SU-DHL-6 (cell line): ENCODE results near the gene MMP24OS.

ENCODE experiments used
- H2AFZ ChIP-seq: fragments of 200-600 bp; sonication (generic); 2 replicates; pipeline ENCODE4 v1.6.1; 2014; ENCODE audit warnings: low read depth, mild to moderate bottlenecking, moderate library complexity, mixed read lengths, antibody characterized with exemption, low read length; ENCODE audit not compliant: severe bottlenecking
- H3F3A ChIP-seq: fragments of 200-600 bp; shearing (Covaris generic); 2 replicates; pipeline ENCODE4 v1.6.0; 2016; ENCODE audit warnings: antibody characterized with exemption, mild to moderate bottlenecking; ENCODE audit not compliant: insufficient read depth
- H3K27ac ChIP-seq: fragments of 200-600 bp; sonication (generic); 2 replicates; pipeline ENCODE4 v1.5.1; 2016; ENCODE audit warnings: low read depth, mild to moderate bottlenecking, low read length, moderate library complexity, mixed read lengths
- H3K27me3 ChIP-seq: fragments of 200-600 bp; sonication (generic), shearing (Covaris generic); 2 replicates; pipeline ENCODE4 v1.6.0; 2014; ENCODE audit warnings: mild to moderate bottlenecking, low read length
- H3K36me3 ChIP-seq: fragments of 200-600 bp; sonication (generic); 2 replicates; pipeline ENCODE4 v1.6.1; 2014; ENCODE audit warnings: mild to moderate bottlenecking, low read length, mixed read lengths
- H3K4me2 ChIP-seq: fragments of 300-600, 200-600 bp; shearing (Covaris generic), sonication (generic); 2 replicates; pipeline ENCODE4 v1.6.0; 2014; ENCODE audit warnings: low read length, low read depth, mild to moderate bottlenecking; ENCODE audit not compliant: poor library complexity, severe bottlenecking
- H3K4me3 ChIP-seq: fragments of 200-600 bp; sonication (generic); 2 replicates; pipeline ENCODE4 v1.5.1; 2014; ENCODE audit warnings: antibody characterized with exemption, low read length, mild to moderate bottlenecking, mixed read lengths; ENCODE audit not compliant: insufficient read depth, poor library complexity, severe bottlenecking
- H3K79me2 ChIP-seq: fragments of 200-600 bp; sonication (generic); 2 replicates; pipeline ENCODE4 v1.6.1; 2014; ENCODE audit warnings: mild to moderate bottlenecking, low read length, moderate library complexity; ENCODE audit not compliant: insufficient read depth
- H3K9ac ChIP-seq: fragments of 200-600 bp; sonication (generic); 2 replicates; pipeline ENCODE4 v1.7.0; 2014; ENCODE audit warnings: mild to moderate bottlenecking, low read length
- H3K9me2 ChIP-seq: fragments of 200-600 bp; sonication (generic); replicated peaks from 2 replicates; pipeline ENCODE4 v1.6.1; 2014; ENCODE audit warnings: low read length; ENCODE audit not compliant: insufficient read depth
- H3K9me3 ChIP-seq: fragments of 200-600 bp; sonication (generic); 2 replicates; pipeline ENCODE4 v1.6.1; 2014; ENCODE audit warnings: low read length, mixed read lengths; ENCODE audit not compliant: insufficient read depth
- H4K20me1 ChIP-seq: fragments of 200-600 bp; sonication (generic); 2 replicates; pipeline ENCODE4 v1.6.1; 2014; ENCODE audit warnings: low read depth, mild to moderate bottlenecking, antibody characterized with exemption, low read length, moderate library complexity, mixed read lengths
- EZH2phosphoT487 ChIP-seq: fragments of 200-600 bp; sonication (generic), shearing (Covaris generic); conservative IDR thresholded peaks from 2 replicates; pipeline ENCODE4 v1.6.1; 2018; ENCODE audit warnings: mild to moderate bottlenecking, antibody characterized with exemption, low read length, moderate library complexity, mixed read lengths
- TF ChIP-seq, protein P1 (sequence below): fragments of 200-600 bp; sonication (generic); IDR thresholded peaks from one replicate; pipeline ENCODE4 v1.5.1; 2017; ENCODE audit warnings: antibody characterized with exemption, mild to moderate bottlenecking, low read length, moderate library complexity; ENCODE audit not compliant: insufficient read depth, poor library complexity, severe bottlenecking

Gene MMP24OS

GRCh38 chr20:35299780-35300179 is 21.9 kb upstream of the MMP24OS start:
- no peaks in the 10 kb centered on the region for H4K20me1 ChIP-seq
- no peak overlapping the region for H3K4me3 ChIP-seq
- H3K4me2 ChIP-seq = no peak overlapping the region
- no peak overlapping the region for H3K27ac ChIP-seq
- H3K9me2 ChIP-seq = no peaks in the 10 kb centered on the region
- no peak overlapping the region for H2AFZ ChIP-seq
- H3F3A ChIP-seq = no peaks in the 10 kb centered on the region
- H3K9me3 ChIP-seq = no peaks in the 10 kb centered on the region
- H3K9ac ChIP-seq = no peak overlapping the region
- H3K36me3 ChIP-seq = no peaks in the 10 kb centered on the region
- TF ChIP-seq EZH2phosphoT487 = no peak
- TF ChIP-seq, protein P1, sequence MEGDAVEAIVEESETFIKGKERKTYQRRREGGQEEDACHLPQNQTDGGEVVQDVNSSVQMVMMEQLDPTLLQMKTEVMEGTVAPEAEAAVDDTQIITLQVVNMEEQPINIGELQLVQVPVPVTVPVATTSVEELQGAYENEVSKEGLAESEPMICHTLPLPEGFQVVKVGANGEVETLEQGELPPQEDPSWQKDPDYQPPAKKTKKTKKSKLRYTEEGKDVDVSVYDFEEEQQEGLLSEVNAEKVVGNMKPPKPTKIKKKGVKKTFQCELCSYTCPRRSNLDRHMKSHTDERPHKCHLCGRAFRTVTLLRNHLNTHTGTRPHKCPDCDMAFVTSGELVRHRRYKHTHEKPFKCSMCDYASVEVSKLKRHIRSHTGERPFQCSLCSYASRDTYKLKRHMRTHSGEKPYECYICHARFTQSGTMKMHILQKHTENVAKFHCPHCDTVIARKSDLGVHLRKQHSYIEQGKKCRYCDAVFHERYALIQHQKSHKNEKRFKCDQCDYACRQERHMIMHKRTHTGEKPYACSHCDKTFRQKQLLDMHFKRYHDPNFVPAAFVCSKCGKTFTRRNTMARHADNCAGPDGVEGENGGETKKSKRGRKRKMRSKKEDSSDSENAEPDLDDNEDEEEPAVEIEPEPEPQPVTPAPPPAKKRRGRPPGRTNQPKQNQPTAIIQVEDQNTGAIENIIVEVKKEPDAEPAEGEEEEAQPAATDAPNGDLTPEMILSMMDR = no peak
- no peaks in the 10 kb centered on the region for H3K27me3 ChIP-seq
- no peaks in the 10 kb centered on the region for H3K79me2 ChIP-seq

DNA sequence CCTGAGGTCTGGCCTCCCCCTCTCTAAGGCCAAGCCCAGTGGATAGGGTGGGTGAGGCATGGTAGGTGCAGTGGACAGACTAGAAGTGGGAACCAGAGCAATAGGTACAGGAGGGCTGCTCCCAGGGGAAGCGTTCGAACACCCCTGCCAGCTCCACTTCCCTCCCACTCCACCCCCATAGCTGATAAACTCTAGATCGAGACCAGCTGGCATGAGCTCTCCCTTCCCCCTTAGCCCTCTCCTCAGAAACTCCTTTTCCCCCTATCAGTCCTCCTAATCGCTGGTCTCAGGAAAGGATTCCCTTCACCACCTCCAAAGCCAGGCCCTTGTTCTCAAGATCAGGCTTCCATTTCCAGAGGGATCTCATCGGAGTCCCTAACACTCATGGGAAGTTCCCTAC is 20.3 kb upstream of the MMP24OS start:
- H3K79me2 ChIP-seq = no peaks in the 10 kb centered on the region
- no peaks in the 10 kb centered on the region for H3K27me3 ChIP-seq
- H3F3A ChIP-seq = no peaks in the 10 kb centered on the region
- no peak overlapping the region for H2AFZ ChIP-seq
- no peaks in the 10 kb centered on the region for H3K36me3 ChIP-seq
- no peak overlapping the region for H3K4me3 ChIP-seq
- no peak overlapping the region for H3K4me2 ChIP-seq
- H4K20me1 ChIP-seq = no peaks in the 10 kb centered on the region
- H3K9ac ChIP-seq = no peak overlapping the region
- no peak overlapping the region for H3K27ac ChIP-seq
- no peaks in the 10 kb centered on the region for H3K9me3 ChIP-seq
- no peaks in the 10 kb centered on the region for H3K9me2 ChIP-seq
- TF ChIP-seq, protein P1 = no peak
- no peak for TF ChIP-seq EZH2phosphoT487

- Histone ChIP-seq H3F3A (no peaks in the 10 kb centered on the region), H3K27ac (no peak overlapping the region), H3K9ac (no peak overlapping the region), H3K27me3 (no peaks in the 10 kb centered on the region), H3K4me2 (no peak overlapping the region), H3K9me3 (no peaks in the 10 kb centered on the region), H4K20me1 (no peaks in the 10 kb centered on the region), H2AFZ (no peak overlapping the region), H3K4me3 (no peak overlapping the region), H3K36me3 (no peaks in the 10 kb centered on the region), H3K79me2 (no peaks in the 10 kb centered on the region), H3K9me2 (no peaks in the 10 kb centered on the region)
- TF ChIP-seq EZH2phosphoT487 = no peak
- TF ChIP-seq, protein P1 = no peak
Observed at GRCh38 chr20:35297740-35298139, 19.8 kb upstream of the MMP24OS start.
